ENCODE data around the gene NAV1.
"Not testable (repeated sequence)": the region's sequence is repeated elsewhere in the genome, so short reads cannot be mapped to it uniquely, and the experiment has no call there.

NAV1 gene

DNA sequence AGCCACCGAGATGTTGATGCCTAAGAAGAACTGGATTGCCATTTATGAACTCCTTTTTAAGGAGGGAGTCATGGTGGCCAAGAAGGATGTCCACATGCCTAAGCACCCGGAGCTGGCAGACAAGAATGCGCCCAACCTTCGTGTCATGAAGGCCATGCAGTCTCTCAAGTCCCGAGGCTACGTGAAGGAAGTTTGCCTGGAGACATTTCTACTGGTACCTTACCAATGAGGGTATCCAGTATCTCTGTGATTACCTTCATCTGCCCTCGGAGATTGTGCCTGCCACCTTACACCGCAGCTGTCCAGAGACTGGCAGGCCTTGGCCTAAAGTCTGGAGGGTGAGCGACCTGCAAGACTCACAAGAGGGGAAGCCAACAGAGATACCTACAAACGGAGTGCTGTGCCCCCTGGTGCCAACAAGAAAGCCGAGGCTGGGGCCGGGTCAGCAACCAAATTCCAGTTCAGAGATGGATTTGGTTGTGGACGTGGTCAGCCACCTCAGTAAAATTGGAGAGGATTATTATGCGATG is 18.8 kb upstream of the NAV1 start:
- DNase-seq (ENCODE audit: low read depth), result not testable (repeated sequence)

DNA sequence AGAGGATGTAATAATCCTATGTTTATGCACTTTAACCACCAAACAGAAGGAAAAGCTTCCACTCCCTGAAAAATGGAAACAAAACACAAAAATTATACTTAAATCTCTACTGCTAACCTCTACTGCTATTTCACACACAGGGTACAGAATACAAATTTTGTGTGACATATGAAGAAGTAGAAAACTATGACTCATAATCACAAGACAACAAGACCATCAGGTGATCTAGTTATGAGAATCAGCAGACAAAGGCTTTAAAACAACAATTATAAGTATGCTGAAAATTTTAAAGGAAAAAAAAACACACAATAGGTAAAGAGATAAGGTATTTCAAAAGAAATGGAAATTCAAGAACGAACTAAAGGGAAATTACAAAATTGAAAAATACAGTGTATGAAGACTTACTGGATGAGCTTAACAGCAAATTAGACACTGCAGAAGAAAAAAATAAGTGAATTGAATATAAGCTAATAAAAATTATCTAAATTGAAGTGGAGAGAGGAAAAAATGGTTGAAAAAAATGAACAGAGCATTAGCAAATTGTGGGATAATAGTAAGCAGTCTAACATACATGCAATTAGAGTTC is 13.6 kb upstream of the NAV1 start:
- no peak for DNase-seq (ENCODE audit: low read depth)

DNA sequence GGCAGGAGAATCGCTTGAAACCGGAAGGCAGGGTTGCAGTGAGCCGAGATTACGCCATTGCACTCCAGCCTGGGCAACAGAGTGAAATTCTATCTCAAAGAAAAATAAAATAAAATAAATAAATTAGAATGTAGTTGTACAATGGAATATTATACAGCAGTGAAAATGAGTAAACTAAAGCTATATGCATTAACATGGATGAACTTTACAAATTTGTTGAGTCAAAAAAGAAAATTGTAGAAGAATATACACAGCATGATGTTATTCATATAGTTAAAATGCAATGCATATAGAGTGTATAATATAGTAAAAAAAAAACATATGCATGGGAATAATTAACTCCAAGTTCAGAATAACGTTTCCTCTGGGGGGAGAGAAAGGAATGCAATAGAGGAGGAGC is 11.0 kb upstream of the NAV1 start:
- no peak for DNase-seq (ENCODE audit: low read depth)

DNA sequence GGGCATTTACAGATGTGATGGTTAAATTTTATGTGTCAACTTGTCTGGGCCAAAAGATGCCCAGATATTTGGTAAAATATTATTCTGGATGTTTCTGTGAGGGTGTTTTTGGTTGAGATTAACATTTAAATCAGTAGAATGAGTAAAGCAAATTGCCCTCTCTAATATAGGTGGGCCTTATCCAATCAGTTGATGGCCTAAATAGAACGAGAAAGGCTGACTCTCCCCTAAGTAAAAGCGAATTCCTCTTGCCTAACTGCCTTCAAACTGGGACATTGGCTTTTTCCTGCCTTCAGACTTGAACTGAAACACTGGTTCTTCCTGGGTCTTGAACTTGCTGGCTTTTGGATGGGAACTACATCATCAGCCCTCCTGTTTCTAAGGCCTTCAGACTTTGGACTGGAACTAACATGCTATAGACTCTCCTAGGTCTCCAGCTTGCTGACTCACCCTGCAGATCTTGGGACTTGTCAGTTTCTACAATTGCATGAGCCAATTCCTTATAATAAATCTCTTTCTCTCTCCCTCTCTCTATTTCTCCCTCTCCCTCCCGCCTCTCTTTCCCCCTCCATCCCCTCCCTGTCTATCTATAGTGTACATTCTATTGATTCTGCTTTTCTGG is 10.2 kb upstream of the NAV1 start:
- DNase-seq (ENCODE audit: low read depth), result no peak

DNA sequence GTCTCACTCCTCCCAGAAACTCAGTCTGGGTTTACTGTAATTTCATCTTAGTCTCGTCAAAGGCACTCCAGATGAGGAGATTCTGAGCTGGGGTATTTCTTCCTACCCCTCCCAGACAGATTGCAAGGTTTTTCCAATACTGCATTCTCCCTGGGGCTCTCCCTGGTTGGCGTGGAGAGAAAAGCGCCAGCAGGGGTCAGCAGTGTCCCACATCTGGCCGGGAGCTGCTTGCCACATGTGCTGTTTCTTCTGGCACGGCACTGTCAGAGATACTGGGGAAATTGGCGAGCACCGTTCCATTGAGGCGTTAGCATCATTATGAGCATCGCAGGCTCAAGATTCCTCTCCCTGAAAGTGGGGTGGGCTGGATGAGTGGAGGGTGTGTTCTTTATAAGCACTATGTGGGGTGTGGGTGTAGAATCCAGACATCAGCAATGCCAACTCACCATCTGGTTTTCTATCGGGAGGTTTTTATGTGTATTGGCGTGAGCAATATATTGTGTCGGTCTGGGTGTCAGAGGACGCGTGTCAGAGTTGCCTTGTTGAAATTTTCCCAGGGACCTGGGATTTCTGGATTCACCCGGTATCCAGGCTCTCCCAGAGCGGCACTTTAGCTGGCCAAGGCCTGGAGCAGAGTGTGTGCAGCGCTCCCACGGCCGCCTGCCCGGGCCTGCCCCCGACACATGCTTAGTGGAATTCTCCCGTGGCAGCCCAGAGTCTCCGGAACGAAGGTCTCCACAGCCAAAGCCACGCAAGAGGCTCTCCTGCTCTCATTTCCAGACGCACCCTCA is 8.0 kb upstream of the NAV1 start:
- DNase-seq (ENCODE audit: low read depth), result no peak

DNA sequence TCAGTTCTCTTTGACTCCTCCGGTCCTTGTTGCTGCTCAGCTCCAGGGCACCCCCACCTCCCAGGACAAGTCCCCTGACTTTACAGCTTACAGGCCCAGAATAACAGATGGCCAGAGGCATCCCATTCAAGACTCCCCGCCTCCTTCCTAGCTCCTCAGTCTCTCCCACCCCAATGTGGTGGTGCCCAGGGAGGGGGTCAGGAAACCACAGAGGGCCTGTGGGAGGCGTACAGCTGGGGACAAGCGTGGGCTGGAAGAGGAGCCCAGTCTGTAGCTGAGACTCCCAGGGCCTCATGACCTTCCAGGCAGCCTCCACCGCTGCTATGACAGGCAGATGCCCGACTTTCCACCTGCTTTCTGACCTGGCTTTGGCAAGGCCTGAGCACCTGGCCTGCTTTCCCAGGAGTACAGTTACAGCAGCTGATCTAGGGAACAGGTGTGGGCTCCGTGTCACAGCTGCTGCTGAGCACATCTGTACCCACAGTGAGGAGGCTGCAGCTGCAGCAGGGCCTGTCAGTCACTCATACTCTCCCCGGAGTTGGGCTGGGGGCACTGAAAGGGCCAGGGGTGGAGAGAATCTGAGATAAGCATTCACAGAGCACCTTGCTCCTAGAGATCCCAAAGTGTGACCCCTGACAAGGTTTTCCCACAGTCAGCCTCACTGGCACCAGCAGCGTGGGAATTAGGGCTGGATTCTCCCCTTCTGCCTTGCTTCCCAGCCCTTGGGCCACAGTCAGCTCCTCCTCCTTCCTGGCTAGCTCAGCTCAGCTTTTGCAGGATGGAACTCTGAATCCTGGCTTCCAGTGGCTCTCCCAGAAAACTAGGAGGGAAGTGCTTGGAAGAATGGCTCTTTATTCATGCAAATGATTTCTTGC is 7.1 kb upstream of the NAV1 start:
- no peak for DNase-seq (ENCODE audit: low read depth)

DNA sequence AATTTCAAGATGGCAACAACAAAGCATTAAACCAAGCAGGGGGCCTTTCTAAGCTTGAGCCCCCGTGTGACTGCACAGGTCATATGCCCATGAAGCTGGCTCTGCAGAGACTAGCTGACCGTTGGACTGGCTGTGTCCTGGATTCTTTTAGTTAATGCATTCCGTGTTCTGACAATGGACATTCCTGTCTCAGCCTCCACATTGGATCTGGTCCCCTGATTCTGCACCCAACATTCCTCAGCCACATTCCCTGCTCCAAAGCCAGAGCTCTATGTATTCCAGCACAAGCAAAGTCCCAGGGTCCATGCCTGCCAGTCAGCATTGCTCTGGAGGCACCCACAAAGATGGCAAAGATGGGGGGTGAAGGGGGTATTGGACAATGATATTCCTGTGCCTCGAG is 5.1 kb upstream of the NAV1 start:
- no peak for DNase-seq (ENCODE audit: low read depth)

DNA sequence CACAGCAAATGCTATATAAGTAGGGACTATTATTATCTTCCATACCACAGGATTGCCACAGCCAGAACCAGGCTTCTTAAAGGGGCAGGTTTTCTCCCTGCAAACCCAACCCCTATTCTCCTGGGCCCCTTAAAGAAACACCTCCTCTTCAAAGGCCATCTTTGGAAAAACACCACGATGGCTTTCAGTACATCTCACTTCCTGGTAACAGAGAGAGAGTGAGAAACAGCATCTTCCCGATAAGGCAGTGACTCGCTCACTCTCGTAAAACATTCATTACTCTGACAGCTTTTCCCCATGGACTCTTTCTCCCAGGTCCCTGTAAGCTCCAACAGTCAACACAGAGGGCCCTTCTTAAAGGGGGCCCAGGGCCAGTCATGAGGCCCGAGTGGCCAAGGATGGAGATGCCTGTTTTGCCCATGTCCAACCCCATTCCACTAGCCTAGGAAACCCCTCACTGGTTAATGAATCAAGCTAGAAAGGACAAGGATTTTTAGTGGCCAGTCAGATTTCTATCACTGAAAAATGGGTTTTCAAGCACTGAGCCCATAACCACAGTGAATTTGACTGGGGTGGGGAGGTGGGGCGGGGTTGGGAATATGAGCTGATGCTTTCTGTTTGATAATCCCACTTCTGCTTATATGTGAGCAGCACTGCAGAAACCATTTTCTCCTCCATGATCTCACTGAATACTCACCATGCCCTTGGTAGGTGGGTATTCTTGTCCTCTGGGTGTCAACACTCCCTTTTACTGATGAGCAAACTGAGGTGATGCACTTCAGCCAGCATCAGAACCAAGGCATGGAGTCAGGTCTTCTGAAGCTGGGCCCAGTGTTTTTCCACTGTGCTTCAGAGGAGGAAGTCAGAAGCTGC is 3.6 kb upstream of the NAV1 start:
- DNase-seq (ENCODE audit: low read depth), result no peak

DNA sequence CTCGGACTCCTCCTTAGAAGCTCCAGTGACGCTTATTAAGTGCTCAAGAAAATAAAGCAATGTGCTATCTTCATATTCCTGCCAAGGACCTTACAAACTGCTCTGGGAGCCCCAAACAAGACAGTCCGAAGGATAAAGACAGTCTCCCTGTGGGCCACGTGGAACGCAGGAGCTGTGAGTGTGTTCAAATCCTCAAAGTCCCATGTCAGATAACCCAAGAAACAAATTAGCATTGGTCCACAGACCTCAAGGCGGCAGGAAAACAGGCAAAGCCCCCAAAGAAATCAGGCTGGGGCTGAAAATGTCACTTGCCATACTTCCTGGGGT is 3.0 kb upstream of the NAV1 start:
- DNase-seq (ENCODE audit: low read depth), result no peak

DNA sequence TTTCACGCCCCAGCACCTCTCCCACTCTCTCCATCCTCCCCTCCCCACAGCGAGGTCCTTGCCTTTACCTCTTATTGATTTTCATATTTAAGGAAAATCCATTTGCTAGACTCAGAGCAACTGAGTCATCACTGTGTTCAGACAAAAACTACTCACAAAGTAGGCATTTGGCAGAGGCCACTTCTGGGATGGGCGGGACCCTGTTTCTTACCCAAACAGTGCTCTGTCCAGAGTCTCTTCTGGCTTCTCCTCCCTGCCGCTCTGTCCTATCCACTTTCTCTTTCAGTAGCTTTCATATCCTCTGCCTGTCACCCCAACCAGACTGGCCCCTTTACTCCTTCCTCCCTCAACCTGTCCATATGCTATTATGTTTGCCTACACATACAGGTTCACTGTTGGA is 2.4 kb upstream of the NAV1 start:
- no peak for DNase-seq (ENCODE audit: low read depth)

DNA sequence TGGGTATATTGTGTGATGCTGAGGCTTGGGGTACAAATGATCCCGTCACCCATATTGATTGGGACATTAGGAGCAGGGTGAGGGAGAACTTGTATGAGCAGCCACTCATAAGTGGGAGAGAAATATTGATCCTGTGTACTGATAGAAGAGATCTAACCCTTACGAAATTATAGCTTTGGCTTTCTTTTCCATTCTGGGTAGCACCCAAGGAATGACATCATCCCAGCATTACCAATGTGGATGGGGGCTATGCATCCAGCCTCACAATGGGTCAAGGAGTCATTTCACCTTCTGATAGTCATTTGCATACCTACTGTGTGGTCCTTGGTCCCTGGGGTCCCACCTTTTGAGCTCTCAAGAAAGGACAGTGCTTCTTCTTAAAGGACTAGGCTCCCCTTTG is 1.9 kb upstream of the NAV1 start:
- DNase-seq (ENCODE audit: low read depth), result no peak

DNA sequence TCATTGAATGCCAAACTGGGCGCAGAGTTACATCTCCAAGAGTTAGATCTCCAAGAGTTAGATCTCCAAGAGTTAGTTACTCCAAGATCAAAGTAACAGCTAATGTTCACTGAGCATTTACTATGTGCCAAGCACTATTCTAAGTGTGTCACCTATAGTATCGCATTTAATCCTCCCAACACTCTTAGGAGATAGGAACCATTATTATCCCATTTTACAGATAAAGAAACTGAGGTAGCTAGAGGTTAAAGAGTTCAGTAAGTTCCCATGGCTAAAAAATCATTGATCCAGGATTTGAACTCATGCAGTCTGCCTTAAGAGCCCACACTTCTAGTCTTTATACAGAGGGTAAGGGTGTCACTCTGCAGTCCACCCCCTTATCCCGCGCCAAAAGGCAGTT is 1.5 kb upstream of the NAV1 start:
- DNase-seq (ENCODE audit: low read depth), result no peak

DNA sequence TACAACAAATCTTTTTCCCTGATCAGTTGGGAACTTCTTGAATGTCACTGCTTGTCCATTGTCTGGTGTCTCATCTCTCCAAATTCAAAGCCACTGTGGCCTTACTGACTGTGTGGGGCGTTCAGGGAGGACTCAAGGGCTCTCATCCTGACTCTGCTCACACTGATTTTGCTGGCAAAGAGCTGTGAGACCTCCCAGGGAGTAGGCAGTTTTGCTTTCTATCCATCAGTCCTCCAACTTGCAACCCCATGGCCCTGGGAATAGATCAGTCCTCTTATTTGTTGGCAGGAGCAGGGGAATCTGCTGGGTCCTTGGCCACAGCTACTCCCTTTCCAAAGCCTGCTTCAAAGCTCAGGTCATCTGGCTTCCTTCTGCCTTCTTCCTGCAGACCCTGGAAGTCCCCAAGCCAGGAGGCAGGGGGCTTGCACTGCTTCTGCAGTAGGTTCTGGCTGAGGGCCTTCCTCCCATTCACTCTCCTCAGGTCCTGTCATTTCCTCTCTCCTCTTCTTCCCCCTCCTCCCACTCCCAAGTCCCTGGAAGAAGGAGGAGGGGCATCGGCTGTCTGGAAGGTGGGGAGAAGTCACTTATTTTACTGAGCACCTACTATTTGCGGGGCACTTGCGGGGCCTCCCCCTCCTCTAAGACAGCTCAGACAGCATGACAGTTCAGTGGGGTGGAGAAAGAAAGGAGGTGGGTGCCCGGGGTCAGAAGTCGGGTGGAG is 876 bp upstream of the NAV1 start:
- no peak for DNase-seq (ENCODE audit: low read depth)

DNA sequence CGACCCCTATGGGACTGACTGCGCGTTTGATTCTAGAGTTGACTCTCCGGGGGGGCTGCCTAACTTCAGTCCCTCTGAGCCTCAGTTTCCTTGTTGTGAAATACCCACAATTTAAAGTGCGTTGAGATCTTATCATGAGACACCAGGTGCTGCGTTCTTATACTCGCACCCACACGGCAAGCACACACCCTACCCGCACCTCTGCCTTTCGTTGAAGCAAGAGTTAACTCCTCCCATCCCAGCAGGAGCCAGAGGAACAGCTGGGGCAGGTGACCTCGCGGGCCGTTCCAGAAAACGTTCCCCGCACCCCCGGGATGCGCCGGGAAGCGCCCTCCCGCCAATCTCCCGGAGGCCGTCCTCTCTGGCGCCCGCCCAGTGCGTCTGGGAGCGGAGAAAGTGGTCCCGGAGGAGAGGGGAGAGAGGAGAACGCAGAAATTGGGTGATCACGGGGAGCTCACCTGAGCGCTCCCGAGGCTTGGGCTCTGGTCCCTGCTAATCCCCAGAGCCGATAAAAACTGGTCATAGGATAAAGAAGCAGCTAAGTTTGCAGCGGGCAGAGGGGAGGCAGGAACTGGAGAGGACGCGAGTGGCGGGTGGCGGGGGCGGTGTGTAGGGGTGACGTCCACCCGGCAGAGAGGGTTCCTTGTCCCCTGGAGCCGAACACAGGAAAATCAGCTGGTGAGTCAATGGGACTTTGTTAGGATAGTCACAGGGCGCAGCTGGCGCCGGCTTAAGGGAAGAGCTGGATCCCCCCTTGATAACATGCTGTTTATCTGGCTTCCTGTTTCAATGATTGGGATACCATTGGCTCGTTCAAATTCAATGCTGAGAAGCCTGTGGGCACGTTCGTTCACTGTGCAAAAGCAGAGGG is 869 bp downstream of the NAV1 start:
- no peak for DNase-seq (ENCODE audit: low read depth)

DNA sequence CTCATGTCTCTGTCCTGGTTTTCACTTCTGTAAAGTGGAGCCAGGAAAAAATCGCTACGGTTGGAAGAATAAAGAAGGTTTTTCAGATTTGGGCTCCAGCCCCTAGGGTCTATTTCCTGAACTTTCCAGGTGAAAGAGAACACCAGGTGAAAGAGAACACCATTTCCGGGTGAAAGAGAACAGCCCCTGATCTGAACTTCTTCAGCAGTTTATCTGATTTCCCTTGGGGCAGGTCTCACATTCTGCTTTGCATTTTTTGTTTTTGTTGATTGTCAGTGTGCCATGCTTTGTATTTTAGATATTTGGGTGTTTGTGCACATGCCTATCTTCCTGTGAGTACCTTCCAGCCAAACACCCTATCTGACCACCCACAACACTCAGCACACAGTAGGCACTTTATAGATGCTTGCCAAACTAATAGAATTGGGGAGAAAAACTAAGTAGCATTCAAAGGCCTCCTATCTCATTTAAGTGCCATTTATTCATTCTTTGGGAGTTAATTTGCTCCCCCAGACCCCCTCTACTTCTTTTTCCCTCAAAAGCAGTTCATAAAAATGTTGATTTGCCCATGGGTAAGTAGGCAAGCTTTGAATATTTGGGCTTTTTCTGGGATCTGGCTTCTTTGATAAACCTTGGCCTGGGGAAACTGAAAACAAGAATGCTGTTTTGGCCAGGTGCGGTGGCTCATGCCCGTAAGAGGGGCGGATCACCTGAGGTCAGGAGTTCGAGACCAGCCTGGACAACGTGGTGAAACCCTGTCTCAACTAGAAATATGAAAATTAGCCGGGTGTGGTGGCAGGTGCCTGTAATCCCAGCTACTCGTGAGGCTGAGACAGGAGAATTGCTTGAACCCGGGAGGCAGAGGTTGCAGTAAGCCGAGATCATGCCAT is 2.2 kb downstream of the NAV1 start:
- no peak for DNase-seq (ENCODE audit: low read depth)

DNA sequence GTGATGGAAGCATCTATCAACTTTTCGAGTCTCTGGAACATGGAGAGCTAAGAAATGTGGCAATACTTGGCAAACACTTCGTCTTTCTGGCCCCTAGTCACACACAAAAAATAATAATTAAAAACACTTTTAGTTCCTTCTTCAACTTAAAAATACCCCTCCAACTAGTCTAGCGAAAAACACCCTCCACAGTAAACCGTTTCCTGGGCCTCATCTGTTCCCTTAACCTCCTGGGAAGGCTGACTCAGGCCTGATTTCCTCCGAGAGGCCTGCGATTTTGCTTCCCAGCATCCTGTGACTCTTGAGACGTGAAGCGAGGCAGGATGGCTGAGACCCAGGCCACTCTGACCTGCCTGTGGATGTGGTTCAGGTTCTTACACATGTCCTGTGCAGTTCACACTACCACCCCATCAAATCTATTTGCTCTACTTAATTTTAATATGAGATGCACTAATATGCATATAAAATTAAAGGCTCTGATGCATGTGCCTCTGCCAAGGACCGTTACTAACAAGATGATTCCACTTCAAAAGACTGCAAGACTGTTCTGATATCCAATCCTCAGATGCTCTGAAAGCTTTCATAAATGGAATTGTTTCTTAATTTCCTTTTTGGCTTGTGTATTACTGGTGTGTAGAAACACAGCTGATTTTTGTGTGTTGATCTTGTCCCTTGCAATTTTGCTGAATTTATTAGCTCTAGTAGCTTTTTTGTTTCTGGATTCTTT is 3.5 kb downstream of the NAV1 start:
- DNase-seq (ENCODE audit: low read depth), result no peak

DNA sequence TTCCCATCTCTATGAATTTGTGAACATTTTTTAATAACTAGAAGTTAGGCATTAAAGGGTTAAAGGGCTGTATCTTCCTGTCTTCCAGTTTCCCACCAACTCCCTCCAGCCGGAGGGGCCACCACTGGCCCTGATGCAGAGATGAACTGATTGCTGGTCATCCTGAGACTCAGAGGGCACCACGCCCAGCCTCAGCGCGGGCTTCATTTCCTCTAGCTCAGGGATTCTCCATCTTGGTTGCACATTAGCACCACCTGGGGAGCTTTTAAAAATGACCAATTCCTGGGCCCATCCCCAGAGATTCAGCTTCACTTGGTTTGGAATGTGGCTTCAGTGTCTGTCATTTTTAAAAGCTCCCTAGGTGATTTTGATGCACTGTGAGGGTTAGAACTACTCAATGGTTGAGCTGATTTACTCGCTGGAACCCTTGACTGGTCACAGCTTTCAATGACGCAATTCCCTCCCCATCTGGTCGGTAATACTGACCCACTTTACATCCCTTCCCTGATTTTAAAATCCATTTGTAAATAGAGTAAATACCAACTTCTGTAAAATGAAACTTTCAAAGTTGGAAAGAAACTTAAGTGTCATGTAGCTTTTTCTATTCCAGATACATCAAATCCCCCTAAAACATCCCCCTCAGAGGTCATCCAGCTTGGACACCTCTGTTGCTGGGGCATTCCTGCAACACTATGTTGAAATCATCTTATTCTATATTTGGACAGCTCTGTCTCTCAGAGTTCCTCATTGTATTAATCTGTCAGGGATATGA is 5.1 kb downstream of the NAV1 start:
- DNase-seq (ENCODE audit: low read depth), result no peak
